K562 treated with DMSO at 1 percent for 24 hours (cell line): Measurements from ENCODE around the gene FLRT1. TPM values are rescaled to one million over a fixed set of nuclear protein-coding genes. Genes with fewer than 3 reads are reported as not detected.

Source experiments
- total RNA-seq: library from RNA; unstranded; fragments of 300-600 nt; gene quantifications from 2 replicates; pipeline ENCODE4 v1.2.3, GENCODE V29; 2022; ENCODE audit warnings: low read depth; ENCODE audit not compliant: insufficient read depth

FLRT1 gene, protein sequence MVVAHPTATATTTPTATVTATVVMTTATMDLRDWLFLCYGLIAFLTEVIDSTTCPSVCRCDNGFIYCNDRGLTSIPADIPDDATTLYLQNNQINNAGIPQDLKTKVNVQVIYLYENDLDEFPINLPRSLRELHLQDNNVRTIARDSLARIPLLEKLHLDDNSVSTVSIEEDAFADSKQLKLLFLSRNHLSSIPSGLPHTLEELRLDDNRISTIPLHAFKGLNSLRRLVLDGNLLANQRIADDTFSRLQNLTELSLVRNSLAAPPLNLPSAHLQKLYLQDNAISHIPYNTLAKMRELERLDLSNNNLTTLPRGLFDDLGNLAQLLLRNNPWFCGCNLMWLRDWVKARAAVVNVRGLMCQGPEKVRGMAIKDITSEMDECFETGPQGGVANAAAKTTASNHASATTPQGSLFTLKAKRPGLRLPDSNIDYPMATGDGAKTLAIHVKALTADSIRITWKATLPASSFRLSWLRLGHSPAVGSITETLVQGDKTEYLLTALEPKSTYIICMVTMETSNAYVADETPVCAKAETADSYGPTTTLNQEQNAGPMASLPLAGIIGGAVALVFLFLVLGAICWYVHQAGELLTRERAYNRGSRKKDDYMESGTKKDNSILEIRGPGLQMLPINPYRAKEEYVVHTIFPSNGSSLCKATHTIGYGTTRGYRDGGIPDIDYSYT
- 0.39 and 0.42 TPM in 2 replicates for total RNA-seq

GRCh38 chr11:64035576-64035975, at the start of gene FLRT1:
TSS of gene FLRT1 (plus strand) at chr11:64035931. CDS start at chr11:64116268, 80,337 bp downstream.

DNA sequence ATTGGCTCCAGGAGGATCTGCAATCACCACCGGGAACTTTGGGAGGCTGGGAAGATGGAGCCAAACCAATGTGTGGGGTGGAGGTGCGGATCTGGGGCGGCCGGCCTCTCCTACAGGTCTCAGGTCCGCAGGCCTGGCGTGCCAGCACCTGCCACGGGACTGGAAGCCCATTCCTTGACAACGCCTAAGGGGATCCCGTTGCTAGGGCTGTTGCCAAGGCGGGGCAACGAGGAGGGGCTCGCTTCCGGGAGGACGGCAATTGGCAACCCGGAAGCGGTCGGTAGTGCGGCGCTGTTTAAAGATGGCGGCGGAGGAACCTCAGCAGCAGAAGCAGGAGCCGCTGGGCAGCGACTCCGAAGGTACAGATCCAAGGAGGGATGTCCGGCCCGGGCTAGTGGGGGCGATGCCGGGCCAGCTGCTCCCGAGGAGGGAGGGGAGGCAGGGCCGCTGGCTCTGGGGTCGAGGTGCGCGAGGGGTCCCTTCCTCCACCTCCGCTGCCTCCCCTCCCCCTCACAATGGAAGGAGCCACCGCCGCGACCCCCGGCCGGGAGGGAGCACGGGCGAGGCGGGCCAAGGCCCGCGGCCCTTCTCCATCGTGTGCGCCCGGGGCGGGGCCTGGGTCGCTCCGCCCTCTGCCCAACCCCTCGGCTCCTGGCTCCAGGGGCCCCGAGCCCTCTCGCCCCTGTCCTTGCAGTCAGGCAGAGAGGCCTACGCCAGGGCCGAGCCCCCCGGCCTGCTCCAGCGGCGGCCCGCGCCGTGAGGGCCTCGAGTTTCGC, 49.4 kb upstream of the FLRT1 start, which contains the start of gene OTUB1:
OTUB1 (plus strand) TSS at position 283 of the 776 bp plus-strand sequence; CDS start at position 302, 19 bp downstream.

Other genes with a start within 250 kb of the FLRT1 start
- 62.0 and 62.1 TPM in 2 replicates for gene SPINDOC, start 222.5 kb upstream of the FLRT1 start, total RNA-seq
- 41.3 and 45.5 TPM in 2 replicates for gene MARK2, start 196.8 kb upstream of the FLRT1 start, total RNA-seq
- gene RCOR2, start 118.8 kb upstream of the FLRT1 start, total RNA-seq = 8.4 and 8.6 TPM in 2 replicates
- 24.5 and 25.3 TPM in 2 replicates for gene NAA40, start 96.9 kb upstream of the FLRT1 start, total RNA-seq
- gene COX8A, start 61.3 kb upstream of the FLRT1 start, total RNA-seq = 1,168 and 1,233 TPM in 2 replicates
- 98.3 and 104 TPM in 2 replicates for gene OTUB1, start 49.5 kb upstream of the FLRT1 start, total RNA-seq
- gene MACROD1, start 130.2 kb downstream of the FLRT1 start, total RNA-seq = 74.0 and 92.1 TPM in 2 replicates
- gene STIP1, start 150.2 kb downstream of the FLRT1 start, total RNA-seq = 258 and 264 TPM in 2 replicates
- gene FERMT3, start 170.8 kb downstream of the FLRT1 start, total RNA-seq = 99.5 and 134 TPM in 2 replicates
- gene TRPT1, start 190.3 kb downstream of the FLRT1 start, total RNA-seq = 72.1 and 77.0 TPM in 2 replicates
- 101 and 111 TPM in 2 replicates for gene NUDT22, start 190.3 kb downstream of the FLRT1 start, total RNA-seq
- gene DNAJC4, start 194.6 kb downstream of the FLRT1 start, total RNA-seq = 89.8 and 99.8 TPM in 2 replicates
- 94.9 and 104 TPM in 2 replicates for gene VEGFB, start 198.7 kb downstream of the FLRT1 start, total RNA-seq
- gene FKBP2, start 205.2 kb downstream of the FLRT1 start, total RNA-seq = 137 and 160 TPM in 2 replicates
- gene PPP1R14B, start 211.0 kb downstream of the FLRT1 start, total RNA-seq = 132 and 144 TPM in 2 replicates
- 31.5 and 33.2 TPM in 2 replicates for gene PLCB3, start 215.6 kb downstream of the FLRT1 start, total RNA-seq
- 91.4 and 115 TPM in 2 replicates for gene BAD, start 248.7 kb downstream of the FLRT1 start, total RNA-seq
- 72.8 and 80.0 TPM in 2 replicates for gene GPR137, start 249.9 kb downstream of the FLRT1 start, total RNA-seq